Measurements from ENCODE around the gene DACT2.
"Not testable (repeated sequence)": the region's sequence is repeated elsewhere in the genome, so short reads cannot be mapped to it uniquely, and the experiment has no call there.

Gene DACT2

DNA sequence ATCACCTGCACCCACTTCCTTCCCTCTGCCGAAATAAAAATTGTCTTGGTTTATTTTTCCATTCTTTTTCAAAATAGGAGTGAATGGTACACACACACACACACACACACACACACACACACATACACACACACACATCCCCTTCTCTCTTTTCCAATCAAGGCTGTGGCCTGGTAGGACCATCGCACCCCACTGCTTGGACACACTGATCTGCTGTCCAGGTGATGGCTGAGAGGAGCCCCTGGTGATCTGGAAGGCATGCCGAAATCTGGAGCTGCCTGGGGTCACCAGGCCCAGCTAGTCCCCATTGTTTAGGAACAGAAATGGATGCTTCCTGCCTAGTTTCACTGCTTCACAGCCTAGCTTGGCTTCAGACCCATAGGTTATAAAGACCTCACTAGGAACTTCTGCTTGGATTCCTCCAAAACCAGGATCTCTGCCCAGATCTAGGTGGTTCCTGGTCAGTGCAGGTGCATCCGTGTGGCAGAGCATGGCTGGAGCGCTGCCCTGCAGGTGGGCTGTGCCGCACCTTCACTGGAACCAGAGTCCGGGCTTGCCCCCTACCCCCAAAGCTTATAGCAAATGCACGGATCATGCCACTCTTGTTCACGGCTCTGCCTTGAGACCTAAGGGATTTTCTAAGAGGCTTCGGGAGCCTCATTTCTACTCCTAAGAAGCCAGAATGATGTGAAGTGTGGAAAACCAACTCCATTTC lies 42.9 kb upstream of the DACT2 start:
- Histone ChIP-seq H3K79me2 (ENCODE audit: control insufficient read depth, insufficient read depth, low read length, unreplicated experiment) (no peaks in the 10 kb centered on the region), H3K27ac (ENCODE audit: low read depth, low read length) (no peak overlapping the region), H3K4me3 (ENCODE audit: low read depth, low read length) (no peak overlapping the region), H2AFZ (ENCODE audit: low read length, unreplicated experiment) (no peak overlapping the region), H3K27me3 (ENCODE audit: insufficient read depth, low read length) (0 out of 2 replicates have a peak, but pooled peaks cover 4% of the 10 kb centered on the region), H3K4me1 (ENCODE audit: control insufficient read depth, insufficient read depth, low read length, unreplicated experiment) (no peaks in the 10 kb centered on the region), H3K36me3 (ENCODE audit: insufficient read depth, low read length) (no peaks in the 10 kb centered on the region)

DNA sequence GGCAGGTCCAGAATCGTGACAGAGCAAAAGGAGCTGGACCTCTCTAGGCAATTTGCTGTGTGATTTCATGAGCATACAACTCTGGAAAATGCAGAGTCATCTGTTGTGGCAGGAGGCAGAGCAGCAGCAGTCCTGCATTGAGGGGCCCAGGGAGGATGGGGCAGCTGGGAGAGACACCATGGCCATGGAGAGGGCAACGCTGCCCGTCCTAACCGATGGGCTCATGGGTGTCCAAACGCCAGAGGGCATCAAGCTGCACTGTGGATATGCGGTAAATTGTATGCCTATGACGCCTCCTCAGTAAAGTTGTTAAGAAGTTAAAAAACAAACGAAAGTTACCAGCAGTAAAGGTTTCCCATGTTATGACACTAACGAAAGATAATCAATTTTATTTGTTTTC lies 42.2 kb upstream of the DACT2 start:
- Histone ChIP-seq H3K4me1 (ENCODE audit: control insufficient read depth, insufficient read depth, low read length, unreplicated experiment) (no peaks in the 10 kb centered on the region), H2AFZ (ENCODE audit: low read length, unreplicated experiment) (no peak overlapping the region), H3K4me3 (ENCODE audit: low read depth, low read length) (no peak overlapping the region), H3K36me3 (ENCODE audit: insufficient read depth, low read length) (no peaks in the 10 kb centered on the region), H3K79me2 (ENCODE audit: control insufficient read depth, insufficient read depth, low read length, unreplicated experiment) (no peaks in the 10 kb centered on the region), H3K27ac (ENCODE audit: low read depth, low read length) (no peak overlapping the region), H3K27me3 (ENCODE audit: insufficient read depth, low read length) (0 out of 2 replicates have a peak, but pooled peaks cover 4% of the 10 kb centered on the region)

DNA sequence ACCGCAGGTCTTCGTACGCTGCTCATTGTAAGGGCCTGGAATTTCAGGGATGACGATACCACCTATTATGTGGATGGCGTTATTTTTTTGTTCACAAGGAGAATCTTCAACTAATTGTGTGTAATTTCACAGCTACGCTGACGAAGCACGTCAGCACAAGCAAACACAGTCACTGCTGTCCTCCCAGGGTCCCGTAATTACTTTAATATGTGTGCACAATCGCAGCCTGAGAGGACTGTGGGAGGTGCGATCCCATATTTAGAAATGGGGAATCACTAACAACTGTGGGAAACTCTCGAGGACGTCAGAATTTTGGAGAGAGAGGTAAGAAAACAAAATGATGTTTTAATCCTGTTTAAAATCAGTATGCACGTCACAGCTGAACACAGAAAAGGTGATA lies 40.2 kb upstream of the DACT2 start:
- Histone ChIP-seq H3K4me3 (ENCODE audit: low read depth, low read length) (no peak overlapping the region), H2AFZ (ENCODE audit: low read length, unreplicated experiment) (no peak overlapping the region), H3K27ac (ENCODE audit: low read depth, low read length) (no peak overlapping the region), H3K4me1 (ENCODE audit: control insufficient read depth, insufficient read depth, low read length, unreplicated experiment) (no peaks in the 10 kb centered on the region), H3K79me2 (ENCODE audit: control insufficient read depth, insufficient read depth, low read length, unreplicated experiment) (no peaks in the 10 kb centered on the region), H3K36me3 (ENCODE audit: insufficient read depth, low read length) (no peaks in the 10 kb centered on the region), H3K27me3 (ENCODE audit: insufficient read depth, low read length) (0 out of 2 replicates have a peak, but pooled peaks cover 4% of the 10 kb centered on the region)

DNA sequence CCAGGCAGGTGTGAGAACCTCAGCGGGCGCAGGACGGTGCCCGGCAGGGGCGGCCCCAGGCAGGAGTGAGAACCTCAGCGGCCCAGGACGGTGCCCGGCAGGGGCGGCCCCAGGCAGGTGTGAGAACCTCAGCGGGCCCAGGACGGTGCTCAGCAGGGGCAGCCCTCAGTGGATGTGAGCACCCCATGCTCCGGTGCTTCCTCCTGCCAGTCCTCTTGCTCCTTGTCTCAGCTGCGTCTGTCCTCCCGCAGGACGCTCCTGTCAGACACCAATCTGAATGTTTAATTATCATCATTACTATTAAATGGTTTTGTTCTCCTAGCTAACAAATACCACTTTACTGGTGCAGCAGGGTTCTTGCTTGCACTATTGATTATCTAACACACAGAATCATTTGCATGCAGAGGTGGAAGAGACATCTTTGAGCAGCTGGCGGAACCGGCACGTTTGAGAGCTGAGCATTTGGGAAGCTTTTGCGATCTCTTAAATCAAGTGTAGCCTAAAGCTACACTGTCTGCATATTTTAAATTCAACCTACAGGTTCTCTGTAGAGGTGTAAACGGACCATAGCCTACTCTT lies 39.4 kb upstream of the DACT2 start:
- H3K79me2 ChIP-seq (ENCODE audit: control insufficient read depth, insufficient read depth, low read length, unreplicated experiment): no peaks in the 10 kb centered on the region
- H3K4me3 ChIP-seq (ENCODE audit: low read depth, low read length): no peak overlapping the region
- no peaks in the 10 kb centered on the region for H3K4me1 ChIP-seq (ENCODE audit: control insufficient read depth, insufficient read depth, low read length, unreplicated experiment)
- H3K27ac ChIP-seq (ENCODE audit: low read depth, low read length): no peak overlapping the region
- no peaks in the 10 kb centered on the region for H3K36me3 ChIP-seq (ENCODE audit: insufficient read depth, low read length)
- H2AFZ ChIP-seq (ENCODE audit: low read length, unreplicated experiment): no peak overlapping the region
- 0 out of 2 replicates have a peak, but pooled peaks cover 4% of the 10 kb centered on the region for H3K27me3 ChIP-seq (ENCODE audit: insufficient read depth, low read length)

DNA sequence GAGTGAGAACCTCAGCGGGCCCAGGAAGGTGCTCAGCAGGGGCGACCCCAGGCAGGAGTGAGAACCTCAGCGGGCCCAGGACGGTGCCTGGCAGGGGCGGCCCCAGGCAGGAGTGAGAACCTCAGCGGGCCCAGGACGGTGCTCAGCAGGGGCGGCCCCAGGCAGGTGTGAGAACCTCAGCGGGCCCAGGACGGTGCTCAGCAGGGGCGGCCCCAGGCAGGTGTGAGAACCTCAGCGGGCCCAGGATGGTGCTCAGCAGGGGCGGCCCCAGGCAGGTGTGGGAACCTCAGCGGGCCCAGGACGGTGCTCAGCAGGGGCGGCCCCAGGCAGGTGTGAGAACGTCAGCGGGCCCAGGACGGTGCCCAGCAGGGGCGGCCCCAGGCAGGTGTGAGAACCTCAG lies 37.3 kb upstream of the DACT2 start:
- not testable (repeated sequence) for H2AFZ ChIP-seq (ENCODE audit: low read length, unreplicated experiment); H3K4me1 ChIP-seq (ENCODE audit: control insufficient read depth, insufficient read depth, low read length, unreplicated experiment); H3K27ac ChIP-seq (ENCODE audit: low read depth, low read length); H3K36me3 ChIP-seq (ENCODE audit: insufficient read depth, low read length); H3K4me3 ChIP-seq (ENCODE audit: low read depth, low read length); H3K27me3 ChIP-seq (ENCODE audit: insufficient read depth, low read length); H3K79me2 ChIP-seq (ENCODE audit: control insufficient read depth, insufficient read depth, low read length, unreplicated experiment)

DNA sequence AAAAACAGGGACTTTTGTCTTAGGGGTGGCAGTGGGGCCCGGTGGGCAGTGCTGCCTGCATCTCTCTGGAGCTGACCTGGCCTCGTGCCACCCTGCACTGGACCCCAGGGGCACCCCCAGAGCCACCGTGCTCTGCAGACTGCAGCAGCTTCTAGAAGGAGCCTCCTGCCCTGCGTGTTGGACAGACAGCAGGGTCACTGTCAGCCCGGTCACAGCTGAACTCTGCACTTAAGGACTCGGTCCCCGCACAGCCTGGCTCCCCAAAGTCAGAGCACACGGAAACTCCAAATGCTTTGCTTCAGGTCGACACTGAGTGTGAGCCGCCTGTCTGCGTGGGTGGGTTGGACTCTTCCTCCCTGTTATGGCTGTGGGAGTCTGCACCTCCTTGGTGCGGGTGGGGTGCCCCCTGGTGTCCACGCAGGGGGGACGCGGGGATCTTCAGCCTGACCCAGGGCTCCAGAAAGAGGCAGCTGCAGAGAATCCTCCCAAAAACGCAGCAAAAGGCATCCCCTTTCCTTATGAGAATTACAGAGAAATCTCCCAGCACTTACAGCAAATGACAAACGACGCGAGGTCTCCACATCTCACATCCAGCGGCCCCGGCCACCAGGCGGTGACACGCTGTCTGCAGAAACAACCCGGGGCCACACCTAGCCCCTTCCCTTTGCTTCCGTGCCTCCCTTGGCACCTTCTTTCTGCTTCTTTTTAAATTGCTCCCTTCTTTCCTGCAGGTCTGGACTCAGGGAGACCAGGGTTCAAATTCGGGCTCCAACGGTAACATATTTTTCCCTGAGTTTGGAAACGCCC lies 36.3 kb upstream of the DACT2 start:
- 0 out of 2 replicates have a peak, but pooled peaks cover 8% of the 10 kb centered on the region for H3K27me3 ChIP-seq (ENCODE audit: insufficient read depth, low read length)
- no peaks in the 10 kb centered on the region for H3K36me3 ChIP-seq (ENCODE audit: insufficient read depth, low read length)
- no peak overlapping the region for H3K27ac ChIP-seq (ENCODE audit: low read depth, low read length)
- no peak overlapping the region for H2AFZ ChIP-seq (ENCODE audit: low read length, unreplicated experiment)
- peak overlapping the region; percentile 25; the same call in 1 of the 2 replicates for H3K4me3 ChIP-seq (ENCODE audit: low read depth, low read length)
- H3K4me1 ChIP-seq (ENCODE audit: control insufficient read depth, insufficient read depth, low read length, unreplicated experiment): no peaks in the 10 kb centered on the region
- no peaks in the 10 kb centered on the region for H3K79me2 ChIP-seq (ENCODE audit: control insufficient read depth, insufficient read depth, low read length, unreplicated experiment)

DNA sequence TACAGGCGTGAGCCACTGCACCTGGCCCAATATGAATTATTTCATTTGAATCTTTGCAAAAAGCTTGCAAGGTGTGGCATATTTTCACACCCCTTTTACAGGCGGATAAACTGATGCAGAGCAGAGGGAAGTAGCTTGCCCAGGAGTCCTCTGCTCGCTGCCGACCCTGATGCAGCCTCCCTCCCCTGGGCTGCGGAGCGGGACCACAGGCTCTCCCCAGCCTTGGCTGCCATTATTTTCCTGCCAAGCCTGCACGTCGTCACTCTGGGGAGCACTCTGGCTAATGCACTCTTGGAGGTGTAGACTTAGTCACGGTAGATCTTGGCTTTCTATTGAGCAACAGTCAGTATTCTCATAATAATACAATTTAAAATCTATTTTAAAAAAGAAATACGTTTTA lies 34.8 kb upstream of the DACT2 start:
- Histone ChIP-seq H2AFZ (ENCODE audit: low read length, unreplicated experiment) (no peak overlapping the region), H3K27me3 (ENCODE audit: insufficient read depth, low read length) (0 out of 2 replicates have a peak, but pooled peaks cover 7% of the 10 kb centered on the region), H3K4me3 (ENCODE audit: low read depth, low read length) (no peak overlapping the region), H3K36me3 (ENCODE audit: insufficient read depth, low read length) (no peaks in the 10 kb centered on the region), H3K27ac (ENCODE audit: low read depth, low read length) (no peak overlapping the region), H3K79me2 (ENCODE audit: control insufficient read depth, insufficient read depth, low read length, unreplicated experiment) (no peaks in the 10 kb centered on the region), H3K4me1 (ENCODE audit: control insufficient read depth, insufficient read depth, low read length, unreplicated experiment) (no peaks in the 10 kb centered on the region)

DNA sequence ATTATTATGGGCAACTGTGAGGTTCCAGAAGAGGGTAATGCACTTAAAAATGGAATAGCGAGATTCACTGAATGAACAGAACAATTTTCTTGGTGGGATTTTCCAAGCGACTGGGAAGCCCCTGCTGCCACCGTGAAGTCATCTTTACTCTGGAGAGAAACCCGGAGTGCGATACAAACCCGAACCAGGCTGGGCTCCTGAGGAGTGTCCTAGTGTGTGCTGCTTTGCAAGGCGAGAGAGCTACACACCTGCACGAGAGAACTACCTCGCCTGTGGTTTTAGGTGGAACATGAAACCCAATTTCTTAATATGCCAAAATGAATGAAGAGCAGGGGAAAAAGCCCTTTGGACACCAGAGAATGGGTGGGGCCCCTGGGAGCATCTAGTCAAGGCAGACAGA lies 33.5 kb upstream of the DACT2 start:
- H3K4me3 ChIP-seq (ENCODE audit: low read depth, low read length): no peak overlapping the region
- no peaks in the 10 kb centered on the region for H3K4me1 ChIP-seq (ENCODE audit: control insufficient read depth, insufficient read depth, low read length, unreplicated experiment)
- no peaks in the 10 kb centered on the region for H3K79me2 ChIP-seq (ENCODE audit: control insufficient read depth, insufficient read depth, low read length, unreplicated experiment)
- no peaks in the 10 kb centered on the region for H3K36me3 ChIP-seq (ENCODE audit: insufficient read depth, low read length)
- no peak overlapping the region for H3K27ac ChIP-seq (ENCODE audit: low read depth, low read length)
- no peak overlapping the region for H2AFZ ChIP-seq (ENCODE audit: low read length, unreplicated experiment)
- H3K27me3 ChIP-seq (ENCODE audit: insufficient read depth, low read length): 0 out of 2 replicates have a peak, but pooled peaks cover 7% of the 10 kb centered on the region

DNA sequence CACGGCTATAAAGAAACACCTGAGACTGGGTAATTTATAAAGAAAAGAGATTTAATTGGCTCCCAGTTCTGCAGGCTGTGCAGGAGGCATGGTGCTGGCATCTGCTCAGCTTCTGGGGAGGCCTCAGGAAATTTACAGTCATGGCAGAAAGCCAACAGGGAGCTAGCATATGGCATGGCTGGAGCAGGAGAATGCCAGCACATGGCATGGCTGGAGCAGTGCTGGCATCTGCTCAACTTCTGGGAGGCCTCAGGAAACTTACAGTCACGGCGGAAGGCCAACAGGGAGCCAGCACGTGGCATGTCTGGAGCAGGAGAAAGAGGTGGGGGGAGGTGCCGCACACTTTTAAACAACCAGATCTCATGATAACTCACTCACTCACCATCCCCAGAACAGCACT lies 32.5 kb upstream of the DACT2 start:
- Histone ChIP-seq H3K4me1 (ENCODE audit: control insufficient read depth, insufficient read depth, low read length, unreplicated experiment) (no peaks in the 10 kb centered on the region), H3K36me3 (ENCODE audit: insufficient read depth, low read length) (no peaks in the 10 kb centered on the region), H2AFZ (ENCODE audit: low read length, unreplicated experiment) (no peak overlapping the region), H3K27me3 (ENCODE audit: insufficient read depth, low read length) (0 out of 2 replicates have a peak, but pooled peaks cover 7% of the 10 kb centered on the region), H3K27ac (ENCODE audit: low read depth, low read length) (no peak overlapping the region), H3K79me2 (ENCODE audit: control insufficient read depth, insufficient read depth, low read length, unreplicated experiment) (no peaks in the 10 kb centered on the region), H3K4me3 (ENCODE audit: low read depth, low read length) (no peak overlapping the region)

DNA sequence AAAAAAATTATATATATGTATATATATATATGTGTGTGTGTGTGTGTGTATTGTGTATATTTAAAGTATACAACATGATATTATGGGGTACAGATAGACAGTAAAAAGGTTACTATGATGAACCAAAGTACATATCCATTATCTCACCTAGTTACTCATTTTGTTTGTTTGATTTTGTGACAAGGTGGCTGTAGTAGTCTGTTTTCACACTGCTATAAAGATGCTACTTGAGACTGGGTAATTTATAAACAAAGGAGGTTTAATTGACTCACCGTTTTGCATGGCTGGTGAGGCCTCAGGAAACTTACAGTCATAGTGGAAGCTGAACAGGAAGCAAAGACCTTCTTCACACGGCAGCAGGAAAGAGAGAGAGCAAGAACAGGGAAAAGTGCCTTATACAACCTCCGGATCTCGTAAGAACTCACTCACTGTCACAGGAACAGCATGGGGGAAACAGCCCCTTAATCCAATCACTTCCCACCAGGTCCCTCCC lies 30.2 kb upstream of the DACT2 start:
- H3K27ac ChIP-seq (ENCODE audit: low read depth, low read length): no peak overlapping the region
- H2AFZ ChIP-seq (ENCODE audit: low read length, unreplicated experiment): no peak overlapping the region
- no peaks in the 10 kb centered on the region for H3K4me1 ChIP-seq (ENCODE audit: control insufficient read depth, insufficient read depth, low read length, unreplicated experiment)
- no peaks in the 10 kb centered on the region for H3K79me2 ChIP-seq (ENCODE audit: control insufficient read depth, insufficient read depth, low read length, unreplicated experiment)
- no peaks in the 10 kb centered on the region for H3K36me3 ChIP-seq (ENCODE audit: insufficient read depth, low read length)
- no peak overlapping the region for H3K4me3 ChIP-seq (ENCODE audit: low read depth, low read length)
- 0 out of 2 replicates have a peak, but pooled peaks cover 7% of the 10 kb centered on the region for H3K27me3 ChIP-seq (ENCODE audit: insufficient read depth, low read length)

Measured in ACC112 (cell line).